HepG2 (cell line): ENCODE results near the gene DNAJC7. TPM values are rescaled to one million over a fixed set of nuclear protein-coding genes. Genes with fewer than 3 reads are reported as not detected.

Experiments used
- ARID2 ChIP-seq: sonication (generic); formaldehyde crosslinking; IDR thresholded peaks from 2 replicates; pipeline ENCODE4 v1.8.1; 2022; ENCODE audit warnings: mild to moderate bottlenecking, missing genetic modification reagents, borderline replicate concordance
- DMAP1 ChIP-seq: IDR thresholded peaks from 2 replicates; pipeline ENCODE4 v1.6.1; 2016
- DPF2 ChIP-seq: sonication (generic); formaldehyde crosslinking; IDR thresholded peaks from 2 replicates; pipeline ENCODE4 v1.4.0; 2020; ENCODE audit warnings: mild to moderate bottlenecking, low read depth, missing genetic modification reagents, borderline replicate concordance
- FUBP1 ChIP-seq: sonication (generic); formaldehyde crosslinking; IDR thresholded peaks from 2 replicates; pipeline ENCODE4 v1.5.1; 2020; ENCODE audit warnings: missing genetic modification reagents, mild to moderate bottlenecking, borderline replicate concordance
- KDM2A ChIP-seq: sonication (generic); formaldehyde crosslinking; IDR thresholded peaks from 2 replicates; pipeline ENCODE4 v1.4.0; 2020; ENCODE audit warnings: low read depth, missing genetic modification reagents, borderline replicate concordance
- KDM5B ChIP-seq: sonication (generic); formaldehyde crosslinking; IDR thresholded peaks from 2 replicates; pipeline ENCODE4 v1.4.0; 2020; ENCODE audit warnings: missing genetic modification reagents, mild to moderate bottlenecking, borderline replicate concordance
- MAX ChIP-seq: IDR thresholded peaks from 2 replicates; pipeline ENCODE4 v1.6.1; 2012; ENCODE audit warnings: inconsistent platforms
- POLR2AphosphoS5 ChIP-seq: IDR thresholded peaks from 2 replicates; pipeline ENCODE4 v1.6.1; 2012; ENCODE audit warnings: low read depth, low read length
- SIX4 ChIP-seq: sonication (generic); formaldehyde crosslinking; IDR thresholded peaks from 2 replicates; pipeline ENCODE4 v1.4.0; 2020; ENCODE audit warnings: missing genetic modification reagents
- SKI ChIP-seq: fragments of 450-650 bp; IDR thresholded peaks from one replicate; pipeline ENCODE4 v1.6.1; 2018; ENCODE audit warnings: mild to moderate bottlenecking; ENCODE audit not compliant: partially characterized antibody
- TBX2 ChIP-seq: sonication (generic); formaldehyde crosslinking; IDR thresholded peaks from 2 replicates; pipeline ENCODE4 v1.5.0; 2020; ENCODE audit warnings: missing genetic modification reagents, mild to moderate bottlenecking, borderline replicate concordance
- TOPORS ChIP-seq: sonication (generic); formaldehyde crosslinking; IDR thresholded peaks from 2 replicates; pipeline ENCODE4 v1.8.0; 2023; ENCODE audit warnings: mild to moderate bottlenecking, missing genetic modification reagents
- ZBTB49 ChIP-seq: sonication (generic); formaldehyde crosslinking; IDR thresholded peaks from 2 replicates; pipeline ENCODE4 v1.4.0; 2020; ENCODE audit warnings: missing genetic modification reagents, borderline replicate concordance
- ZC3H13 ChIP-seq: sonication (generic); formaldehyde crosslinking; IDR thresholded peaks from 2 replicates; pipeline ENCODE4 v1.8.1; 2023; ENCODE audit warnings: mild to moderate bottlenecking, missing genetic modification reagents, moderate library complexity
- ZFX ChIP-seq: sonication (generic); formaldehyde crosslinking; IDR thresholded peaks from 2 replicates; pipeline ENCODE4 v1.4.0; 2020; ENCODE audit warnings: mild to moderate bottlenecking, low read depth, missing genetic modification reagents, moderate library complexity
- ZNF275 ChIP-seq: sonication (generic); formaldehyde crosslinking; IDR thresholded peaks from 2 replicates; pipeline ENCODE4 v1.8.0; 2022; ENCODE audit warnings: missing genetic modification reagents, mild to moderate bottlenecking, inconsistent platforms, borderline replicate concordance
- ZNF281 ChIP-seq: sonication (generic); formaldehyde crosslinking; IDR thresholded peaks from 2 replicates; pipeline ENCODE4 v1.4.0; 2020; ENCODE audit warnings: missing genetic modification reagents, borderline replicate concordance
- ZNF7 ChIP-seq: IDR thresholded peaks from 2 replicates; pipeline ENCODE4 v1.6.1; 2016; ENCODE audit warnings: missing biosample characterization, missing genetic modification reagents
- polyA plus RNA-seq, 8 experiments: library from polyadenylated mRNA; depleted of rRNA in 3 of 8; stranded (reverse) in 7 of 8; unstranded in 1 of 8; fragments of >200 nt; fragmentation: Illumina TruSeq in 4 of 8; extraction: Trizol in 4 of 8; gene quantifications; 2 replicates each; pipeline versions ENCODE4 v1.2.1 to v1.2.3, GENCODE V29; 2011 to 2016; ENCODE audit warnings: low read depth in 4 of 8, missing spikeins in 1 of 8, mixed read lengths in 1 of 8; ENCODE audit not compliant: insufficient read depth in 1 of 8
- total RNA-seq, 5 experiments: library from RNA; depleted of rRNA; stranded (reverse); fragments of >200 nt; fragmentation: Illumina TruSeq; extraction: Trizol; gene quantifications; 2 replicates each; pipeline ENCODE4 v1.2.3, GENCODE V29; 2016; ENCODE audit warnings: low read depth in 1 of 5

The DNAJC7 gene
- total and polyA plus RNA-seq, 2 of the 13 experiments (the other 11 are each of a cell fraction or from before 2014, with no cell fraction given), result 47.7 to 132 TPM

GRCh38 chr17:41967141-41967920 is 49.9 kb downstream of the DNAJC7 start (continued):
- peak; percentile 99 for TF ChIP-seq ZNF281 (CRISPR knock-in tag)
- no peak for TF ChIP-seq ZNF275
- no peak for TF ChIP-seq FUBP1 (CRISPR knock-in tag)
- peak; percentile 16; the same call in 1 of the 2 replicates for TF ChIP-seq KDM2A (CRISPR knock-in tag)
- 0 out of 2 replicates have a peak, but pooled peaks have one; percentile 9 for TF ChIP-seq ZBTB49 (CRISPR knock-in tag)
- TF ChIP-seq TOPORS, result no peak
- TF ChIP-seq ZNF7 (CRISPR knock-in tag), result 0 out of 2 replicates have a peak, but pooled peaks have one; percentile 16
- peak; percentile 20 for TF ChIP-seq MAX
- TF ChIP-seq KDM5B (CRISPR knock-in tag), result 0 out of 2 replicates have a peak, but pooled peaks have one; percentile 52
- TF ChIP-seq DPF2 (CRISPR knock-in tag), result peak; percentile 34; the same call in 1 of the 2 replicates
- TF ChIP-seq POLR2AphosphoS5, result peak; percentile 60; the same call in 1 of the 2 replicates
- peak; percentile 67; the same call in 1 of the 2 replicates for TF ChIP-seq DMAP1 (CRISPR knock-in tag)
- peak; percentile 10; the same call in 1 of the 2 replicates for TF ChIP-seq ZC3H13 (CRISPR knock-in tag)
- TF ChIP-seq ZFX (CRISPR knock-in tag), result peak; percentile 11
- no peak for TF ChIP-seq ARID2 (CRISPR knock-in tag)
- TF ChIP-seq SIX4 (CRISPR knock-in tag), result no peak
- peak; percentile 31; the same call in 1 of the 2 replicates for TF ChIP-seq TBX2
- peak; percentile 31 for TF ChIP-seq SKI
